HepG2 (cell line): Measurements from ENCODE around the gene DCLRE1B. TPM values are rescaled to one million over a fixed set of nuclear protein-coding genes. Genes with fewer than 3 reads are reported as not detected.

ENCODE experiments used
- ATAC-seq: fragments of 200-7000 bp; cut with Tn5 transposase; 3 replicates; pipeline ENCODE4 v1.9.1; 2020; ENCODE audit warnings: mild to moderate bottlenecking, moderate library complexity
- BruUV-seq: library from RNA; stranded (reverse); fragments of 400-500 nt; replicated peaks from 2 replicates; lab custom pipeline; 2021; lab: Mats Ljungman, UMichigan
- CTCF ChIA-PET: fragments of 300-600 bp; formaldehyde crosslinking; extraction: SDS; loops from one replicate; lab custom pipeline; 2021; ENCODE audit warnings: low total read pairs, inconsistent platforms, low intra/inter-chr PET ratio; lab: Yijun Ruan, JAX
- POLR2A ChIA-PET: fragments of 350-600 bp; sonication (Branson Sonifier 250); formaldehyde crosslinking; loops from one replicate; lab custom pipeline; 2020; ENCODE audit warnings: antibody characterized with exemption, inconsistent platforms; lab: Yijun Ruan, JAX
- DNase-seq: peaks from one replicate; pipeline ENCODE4 v3.0.0-alpha.2; 2015; ENCODE audit warnings: low spot score
- FAIRE-seq: peaks from 3 replicates; lab custom pipeline; 2011; peaks lifted over from hg19 to GRCh38; lab: Jason Lieb, UNC
- H2AFZ ChIP-seq: one replicate; pipeline ENCODE4 v1.6.1; 2011; ENCODE audit warnings: low read length, inconsistent platforms
- H3K27ac ChIP-seq: fragments of 300-600 bp; 3 replicates; pipeline ENCODE4 v1.8.0; 2011; ENCODE audit warnings: mixed run types, mild to moderate bottlenecking, mixed read lengths, low read length, inconsistent platforms; ENCODE audit not compliant: insufficient read depth; ENCODE audit errors: extremely low read length
- H3K27me3 ChIP-seq, 2 experiments: fragments of 200-600 bp in 1 of 2; 2 replicates in 1 of 2; 3 replicates in 1 of 2; pipeline versions ENCODE4 v1.6.0 to v1.8.0; 2011; ENCODE audit warnings: low read length in 2 of 2, mild to moderate bottlenecking in 2 of 2, moderate library complexity in 2 of 2, inconsistent platforms in 1 of 2; ENCODE audit not compliant: insufficient read depth in 2 of 2, control insufficient read depth in 1 of 2
- H3K36me3 ChIP-seq, 2 experiments: fragments of 200-600 bp in 1 of 2; replicated peaks in 1 of 2; 2 replicates in 1 of 2; 3 replicates in 1 of 2; pipeline versions ENCODE4 v1.5.1 to v1.8.0; 2011; ENCODE audit warnings: low read length in 2 of 2, inconsistent platforms in 1 of 2; ENCODE audit not compliant: insufficient read depth in 2 of 2, control insufficient read depth in 1 of 2
- H3K4me1 ChIP-seq: 2 replicates; pipeline ENCODE4 v1.5.1; 2012; ENCODE audit warnings: low read length, inconsistent platforms; ENCODE audit not compliant: insufficient read depth
- H3K4me2 ChIP-seq: 2 replicates; pipeline ENCODE4 v1.6.0; 2011; ENCODE audit warnings: low read depth, low read length, inconsistent platforms
- H3K4me3 ChIP-seq, 3 experiments: fragments of 200-600 bp in 1 of 3; sonication (generic), shearing (Covaris generic) in 1 of 3; replicated peaks in 1 of 3; 2 replicates each; pipeline ENCODE4 v1.5.1; 2011 to 2016; ENCODE audit warnings: low read length in 3 of 3, inconsistent platforms in 2 of 3, low read depth in 2 of 3, mild to moderate bottlenecking in 2 of 3, control low read depth in 1 of 3, mixed read lengths in 1 of 3; ENCODE audit not compliant: insufficient read depth in 1 of 3
- H3K79me2 ChIP-seq: one replicate; pipeline ENCODE4 v1.6.1; 2011; ENCODE audit warnings: low read length, inconsistent platforms; ENCODE audit not compliant: insufficient read depth
- H3K9ac ChIP-seq: 2 replicates; pipeline ENCODE4 v1.6.0; 2011; ENCODE audit warnings: mild to moderate bottlenecking, low read depth, low read length, inconsistent platforms; ENCODE audit not compliant: insufficient read depth
- H3K9me3 ChIP-seq: 2 replicates; pipeline ENCODE4 v1.5.1; 2012; ENCODE audit warnings: mild to moderate bottlenecking, low read length
- H4K20me1 ChIP-seq: 2 replicates; pipeline ENCODE4 v1.6.0; 2011; ENCODE audit warnings: inconsistent platforms, mild to moderate bottlenecking, low read length, moderate library complexity; ENCODE audit not compliant: insufficient read depth
- AGO2 ChIP-seq: fragments of 200-400 bp; formaldehyde crosslinking; optimal IDR thresholded peaks from 2 replicates; pipeline ENCODE3; 2017; ENCODE audit warnings: mild to moderate bottlenecking, low read depth, low read length, moderate library complexity
- ELF4 ChIP-seq: sonication (generic); formaldehyde crosslinking; IDR thresholded peaks from 2 replicates; pipeline ENCODE4 v1.5.0; 2020; ENCODE audit warnings: missing genetic modification reagents, mild to moderate bottlenecking, moderate library complexity, borderline replicate concordance
- GABPA ChIP-seq, 2 experiments: IDR thresholded peaks; 2 replicates each; pipeline ENCODE4 v1.6.1; 2011 to 2016; ENCODE audit warnings: low read depth in 2 of 2, low read length in 1 of 2, missing biosample characterization in 1 of 2, missing genetic modification characterization in 1 of 2
- MAFF ChIP-seq: IDR thresholded peaks from 2 replicates; pipeline ENCODE4 v1.6.1; 2011; ENCODE audit warnings: low read depth, low read length, improper control_type of control experiment
- POGK ChIP-seq: sonication (generic); formaldehyde crosslinking; conservative IDR thresholded peaks from 2 replicates; pipeline ENCODE4 v1.8.0; 2022; ENCODE audit warnings: mild to moderate bottlenecking, moderate library complexity, missing genetic modification reagents
- SMAD1 ChIP-seq: sonication (generic); formaldehyde crosslinking; IDR thresholded peaks from 2 replicates; pipeline ENCODE4 v1.4.0; 2020; ENCODE audit warnings: missing genetic modification reagents, low read depth, mild to moderate bottlenecking, borderline replicate concordance
- SP1 ChIP-seq, 2 experiments: fragments of 450-650 bp in 1 of 2; sonication (generic) in 1 of 2; formaldehyde crosslinking in 1 of 2; IDR thresholded peaks; 2 replicates each; pipeline versions ENCODE4 v1.4.0 to v1.6.1; 2016 to 2020; ENCODE audit warnings: missing genetic modification reagents in 1 of 2
- TBL1XR1 ChIP-seq: fragments of 150-350 bp; IDR thresholded peaks from 2 replicates; pipeline ENCODE4 v1.6.1; 2014; ENCODE audit warnings: borderline replicate concordance, low read length; ENCODE audit not compliant: partially characterized antibody
- ZNF121 ChIP-seq: sonication (generic); formaldehyde crosslinking; IDR thresholded peaks from 2 replicates; pipeline ENCODE4 v1.5.0; 2020; ENCODE audit warnings: mild to moderate bottlenecking, missing genetic modification reagents
- ZNF263 ChIP-seq: sonication (generic); formaldehyde crosslinking; IDR thresholded peaks from 2 replicates; pipeline ENCODE4 v1.4.0; 2020; ENCODE audit warnings: missing genetic modification reagents
- ZSCAN22 ChIP-seq: sonication (generic); formaldehyde crosslinking; IDR thresholded peaks from 2 replicates; pipeline ENCODE4 v1.4.0; 2020; ENCODE audit warnings: mild to moderate bottlenecking, missing genetic modification reagents
- WGBS: methylation state at CpG from one replicate; pipeline ENCODE4 v1.1.6; 2017; ENCODE audit warnings: low lambda C conversion rate; 5-methylcytosine and 5-hydroxymethylcytosine counted together
- in situ Hi-C: cut with HindIII; loops from 2 replicates; pipeline ENCODE4 v1.10.0; 2017; ENCODE audit warnings: low pct_unique_long_range_greater_than_20kb; ENCODE audit not compliant: extremely low pct_ligation_motif_present
- intact Hi-C: fragments of 100-400 bp; cut with micrococcal nuclease; formaldehyde crosslinking; loops from one replicate; pipeline ENCODE4 v1.10.0; 2022; ENCODE audit not compliant: unreplicated experiment
- polyA plus RNA-seq, 8 experiments: library from polyadenylated mRNA; depleted of rRNA in 3 of 8; stranded (reverse) in 7 of 8; unstranded in 1 of 8; fragments of >200 nt; fragmentation: Illumina TruSeq in 4 of 8; extraction: Trizol in 4 of 8; gene quantifications; 2 replicates each; pipeline versions ENCODE4 v1.2.1 to v1.2.3, GENCODE V29; 2011 to 2016; ENCODE audit warnings: low read depth in 4 of 8, missing spikeins in 1 of 8, mixed read lengths in 1 of 8; ENCODE audit not compliant: insufficient read depth in 1 of 8
- total RNA-seq, 5 experiments: library from RNA; depleted of rRNA; stranded (reverse); fragments of >200 nt; fragmentation: Illumina TruSeq; extraction: Trizol; gene quantifications; 2 replicates each; pipeline ENCODE4 v1.2.3, GENCODE V29; 2016; ENCODE audit warnings: low read depth in 1 of 5
- TF ChIP-seq, protein P1 (sequence below): sonication (generic); formaldehyde crosslinking; IDR thresholded peaks from 2 replicates; pipeline ENCODE4 v1.5.1; 2020; ENCODE audit warnings: missing genetic modification reagents, mild to moderate bottlenecking, borderline replicate concordance
- TF ChIP-seq, protein P2 (sequence below), 2 experiments: sonication (generic) in 1 of 2; formaldehyde crosslinking in 1 of 2; IDR thresholded peaks; 2 replicates each; pipeline versions ENCODE4 v1.4.0 to v1.6.1; 2018 to 2020; ENCODE audit warnings: missing genetic modification reagents in 2 of 2, borderline replicate concordance in 1 of 2, low read depth in 1 of 2, mild to moderate bottlenecking in 1 of 2, missing biosample characterization in 1 of 2

DCLRE1B gene
- total and polyA plus RNA-seq, 2 of the 13 experiments (the other 11 are each of a cell fraction or from before 2014, with no cell fraction given) = 2.7 to 8.0 TPM

GRCh38 chr1:113893267-113893666, 11.9 kb upstream of the DCLRE1B start:
- ATAC-seq = no peak
- H3K4me1 ChIP-seq = no peaks in the 10 kb centered on the region
- H2AFZ ChIP-seq = no peak overlapping the region
- no peaks in the 10 kb centered on the region for H3K27me3 ChIP-seq
- in situ Hi-C loops = no loop called here
- TF ChIP-seq ZNF121 (peak; percentile 92), POGK (no peak), ZNF263 (CRISPR knock-in tag) (no peak)
- TF ChIP-seq, protein P1, sequence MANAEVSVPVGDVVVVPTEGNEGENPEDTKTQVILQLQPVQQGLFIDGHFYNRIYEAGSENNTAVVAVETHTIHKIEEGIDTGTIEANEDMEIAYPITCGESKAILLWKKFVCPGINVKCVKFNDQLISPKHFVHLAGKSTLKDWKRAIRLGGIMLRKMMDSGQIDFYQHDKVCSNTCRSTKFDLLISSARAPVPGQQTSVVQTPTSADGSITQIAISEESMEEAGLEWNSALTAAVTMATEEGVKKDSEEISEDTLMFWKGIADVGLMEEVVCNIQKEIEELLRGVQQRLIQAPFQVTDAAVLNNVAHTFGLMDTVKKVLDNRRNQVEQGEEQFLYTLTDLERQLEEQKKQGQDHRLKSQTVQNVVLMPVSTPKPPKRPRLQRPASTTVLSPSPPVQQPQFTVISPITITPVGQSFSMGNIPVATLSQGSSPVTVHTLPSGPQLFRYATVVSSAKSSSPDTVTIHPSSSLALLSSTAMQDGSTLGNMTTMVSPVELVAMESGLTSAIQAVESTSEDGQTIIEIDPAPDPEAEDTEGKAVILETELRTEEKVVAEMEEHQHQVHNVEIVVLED (CRISPR knock-in tag) = no peak
- WGBS = 83% methylated on average over 3 of the region's 3 CpGs
- no peaks in the 10 kb centered on the region for H3K79me2 ChIP-seq
- no peak overlapping the region for H3K4me2 ChIP-seq
- no TSS peak for BruUV-seq
- no peaks in the 10 kb centered on the region for H4K20me1 ChIP-seq
- no peak overlapping the region for H3K27ac ChIP-seq
- no peaks in the 10 kb centered on the region for H3K9me3 ChIP-seq
- POLR2A ChIA-PET = no interaction called here
- no peak for DNase-seq
- H3K4me3 ChIP-seq = no peak overlapping the region
- CTCF ChIA-PET = no interaction called here
- FAIRE-seq = no peak
- no peak overlapping the region for H3K9ac ChIP-seq
- intact Hi-C loops = no loop called here
- peaks cover 3 to 21% of the 10 kb centered on the region in 2 experiments; a peak in 3 of 5 replicates for H3K36me3 ChIP-seq

DNA sequence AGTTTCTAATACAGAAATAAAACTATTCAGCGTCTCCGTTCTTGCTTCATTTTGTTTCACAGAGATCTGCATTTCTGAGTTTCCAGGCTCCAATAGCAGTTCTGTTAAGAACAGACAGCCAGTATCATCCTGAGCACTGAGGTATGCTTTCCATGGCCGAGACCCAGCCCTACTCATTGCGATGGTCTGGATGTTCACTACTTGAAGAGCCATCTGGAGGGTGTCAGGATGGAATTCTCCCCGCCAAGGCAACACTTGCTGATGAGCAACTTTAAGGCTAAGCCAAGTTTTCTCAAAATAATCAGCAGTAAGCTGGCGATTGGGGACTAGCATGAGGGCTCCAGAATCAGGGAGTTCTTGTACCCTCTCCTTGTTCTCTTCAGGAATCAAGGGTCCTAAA, 10.0 kb upstream of the DCLRE1B start:
- Histone ChIP-seq H4K20me1 (no peaks in the 10 kb centered on the region), H3K9me3 (no peaks in the 10 kb centered on the region), H3K27me3 (no peaks in the 10 kb centered on the region), H3K27ac (no peak overlapping the region), H3K79me2 (no peaks in the 10 kb centered on the region), H3K36me3 (peaks cover 7 to 33% of the 10 kb centered on the region in 2 experiments; a peak in 4 of 5 replicates), H3K4me1 (no peaks in the 10 kb centered on the region), H2AFZ (no peak overlapping the region), H3K4me2 (no peak overlapping the region), H3K4me3 (no peak overlapping the region), H3K9ac (no peak overlapping the region)
- DNase-seq (no peak), ATAC-seq (no peak), FAIRE-seq (no peak)
- ChIA-PET CTCF (no interaction called here), POLR2A (no interaction called here)
- in situ Hi-C loops = no loop called here
- intact Hi-C loops = no loop called here
- BruUV-seq = no TSS peak
- WGBS = 94% methylated on average over 6 of the region's 6 CpGs
- TF ChIP-seq AGO2 (no peak), SP1 (IDR thresholded peaks at IDR 0.05) (no peak), SP1 (CRISPR knock-in tag; IDR thresholded peaks at IDR 0.05) (no peak), ELF4 (no peak), GABPA (IDR thresholded peaks at IDR 0.05; ENCODE audit: low read depth, low read length) (no peak), GABPA (CRISPR knock-in tag; IDR thresholded peaks at IDR 0.05; ENCODE audit: low read depth) (no peak), MAFF (no peak), ZSCAN22 (CRISPR knock-in tag) (no peak), SMAD1 (CRISPR knock-in tag) (no peak), TBL1XR1 (no peak)
- TF ChIP-seq, protein P2, sequence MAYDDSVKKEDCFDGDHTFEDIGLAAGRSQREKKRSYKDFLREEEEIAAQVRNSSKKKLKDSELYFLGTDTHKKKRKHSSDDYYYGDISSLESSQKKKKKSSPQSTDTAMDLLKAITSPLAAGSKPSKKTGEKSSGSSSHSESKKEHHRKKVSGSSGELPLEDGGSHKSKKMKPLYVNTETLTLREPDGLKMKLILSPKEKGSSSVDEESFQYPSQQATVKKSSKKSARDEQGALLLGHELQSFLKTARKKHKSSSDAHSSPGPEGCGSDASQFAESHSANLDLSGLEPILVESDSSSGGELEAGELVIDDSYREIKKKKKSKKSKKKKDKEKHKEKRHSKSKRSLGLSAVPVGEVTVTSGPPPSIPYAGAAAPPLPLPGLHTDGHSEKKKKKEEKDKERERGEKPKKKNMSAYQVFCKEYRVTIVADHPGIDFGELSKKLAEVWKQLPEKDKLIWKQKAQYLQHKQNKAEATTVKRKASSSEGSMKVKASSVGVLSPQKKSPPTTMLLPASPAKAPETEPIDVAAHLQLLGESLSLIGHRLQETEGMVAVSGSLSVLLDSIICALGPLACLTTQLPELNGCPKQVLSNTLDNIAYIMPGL (CRISPR knock-in tag; IDR thresholded peaks at IDR 0.05; ENCODE audit: borderline replicate concordance in 1 of 2, low read depth in 1 of 2) = no peak
